Activated effector memory CD4-positive, alpha-beta T cell treated with Interleukin-2 at 50 U/mL for 16 hours (primary cell): ENCODE measurements around the gene ELP2.
"Not testable (repeated sequence)": the region's sequence is repeated elsewhere in the genome, so short reads cannot be mapped to it uniquely, and the experiment has no call there.

Source experiments
- DNase-seq: peaks from one replicate; pipeline ENCODE4 v3.0.0-alpha.2; 2020

Gene ELP2

GRCh38 chr18:36194600-36195315, 65.1 kb downstream of the ELP2 start:
- DNase-seq = no peak

GRCh38 chr18:36195427-36196122, 65.9 kb downstream of the ELP2 start:
- DNase-seq = no peak

GRCh38 chr18:36196238-36196995, 66.7 kb downstream of the ELP2 start:
- DNase-seq = no peak

GRCh38 chr18:36197511-36198166, 67.9 kb downstream of the ELP2 start:
- no peak for DNase-seq

- no peak for DNase-seq
Observed at GRCh38 chr18:36199691-36200295, 70.1 kb downstream of the ELP2 start.

- no peak for DNase-seq
Observed at GRCh38 chr18:36200354-36200771, 70.7 kb downstream of the ELP2 start.

- DNase-seq = no peak
Observed at GRCh38 chr18:36201765-36202164, 72.1 kb downstream of the ELP2 start.

GRCh38 chr18:36203360-36203895, 73.7 kb downstream of the ELP2 start:
- no peak for DNase-seq

GRCh38 chr18:36205166-36205565, 75.5 kb downstream of the ELP2 start:
- DNase-seq = no peak

GRCh38 chr18:36207303-36207702, 77.6 kb downstream of the ELP2 start:
- DNase-seq = no peak

- DNase-seq = not testable (repeated sequence)
Observed at GRCh38 chr18:36207969-36208368, 78.3 kb downstream of the ELP2 start.

GRCh38 chr18:36211612-36212065, 81.9 kb downstream of the ELP2 start:
- no peak for DNase-seq

- no peak for DNase-seq
Observed at GRCh38 chr18:36212301-36213171, 82.8 kb downstream of the ELP2 start.

GRCh38 chr18:36214811-36215210, 85.1 kb downstream of the ELP2 start:
- no peak for DNase-seq

- no peak for DNase-seq
Observed at GRCh38 chr18:36215577-36215976, 85.9 kb downstream of the ELP2 start.

GRCh38 chr18:36217348-36217747, 87.6 kb downstream of the ELP2 start:
- DNase-seq = no peak

- DNase-seq = no peak
Observed at GRCh38 chr18:36229188-36229587, 99.5 kb downstream of the ELP2 start.
